ENCODE results near the gene DMP1.

The DMP1 gene

GRCh38 chr4:87651941-87652340, 1.9 kb downstream of the DMP1 start:
- Histone ChIP-seq H3K36me3 (ENCODE audit: control insufficient read depth in 4 of 4, insufficient read depth in 4 of 4, low read length in 3 of 4) (no peaks in the 10 kb centered on the region), H3K4me1 (ENCODE audit: control extremely low read depth in 1 of 4, control insufficient read depth in 4 of 4, insufficient read depth in 4 of 4, low read length in 3 of 4) (no peaks in the 10 kb centered on the region), H3K4me3 (ENCODE audit: control insufficient read depth in 1 of 7, extremely low read depth in 1 of 7, insufficient read depth in 4 of 7, low read depth in 2 of 7, low read length in 6 of 7) (no peak overlapping the region), H3K9me3 (ENCODE audit: control extremely low read depth in 1 of 5, control insufficient read depth in 4 of 5, insufficient read depth in 2 of 5, low read depth in 1 of 5, low read length in 4 of 5) (no peaks in the 10 kb centered on the region), H3K27me3 (replicated peaks in 2 of 5; ENCODE audit: control insufficient read depth in 4 of 5, insufficient read depth in 5 of 5, low read length in 4 of 5) (no peaks in the 10 kb centered on the region), H3K27ac (ENCODE audit: insufficient read depth in 1 of 2, low read depth in 1 of 2, low read length in 2 of 2, poor library complexity in 1 of 2, severe bottlenecking in 2 of 2) (no peak overlapping the region)
- WGBS (ENCODE audit: insufficient coverage), result 93% methylated on average over 2 of the region's 3 CpGs
- ChIA-PET CTCF (no interaction called here), POLR2A (no interaction called here)
- no peak for DNase-seq

GRCh38 chr4:87654487-87655044, 4.5 kb downstream of the DMP1 start:
- Histone ChIP-seq H3K27me3 (replicated peaks in 2 of 5; ENCODE audit: control insufficient read depth in 4 of 5, insufficient read depth in 5 of 5, low read length in 4 of 5) (no peaks in the 10 kb centered on the region), H3K36me3 (ENCODE audit: control insufficient read depth in 4 of 4, insufficient read depth in 4 of 4, low read length in 3 of 4) (no peaks in the 10 kb centered on the region), H3K4me1 (ENCODE audit: control extremely low read depth in 1 of 4, control insufficient read depth in 4 of 4, insufficient read depth in 4 of 4, low read length in 3 of 4) (no peaks in the 10 kb centered on the region), H3K4me3 (ENCODE audit: control insufficient read depth in 1 of 7, extremely low read depth in 1 of 7, insufficient read depth in 4 of 7, low read depth in 2 of 7, low read length in 6 of 7) (no peak overlapping the region), H3K9me3 (ENCODE audit: control extremely low read depth in 1 of 5, control insufficient read depth in 4 of 5, insufficient read depth in 2 of 5, low read depth in 1 of 5, low read length in 4 of 5) (no peaks in the 10 kb centered on the region), H3K27ac (ENCODE audit: insufficient read depth in 1 of 2, low read depth in 1 of 2, low read length in 2 of 2, poor library complexity in 1 of 2, severe bottlenecking in 2 of 2) (no peak overlapping the region)
- DNase-seq, result no peak
- WGBS (ENCODE audit: insufficient coverage), result 100% methylated on average over 1 of the region's 1 CpG
- CTCF ChIA-PET, result interaction anchor here (1.5 kb wide), 1 partner anchor 16 kb away, joined by 4 read pairs; no protein-coding TSS in a partner anchor
- POLR2A ChIA-PET, result no interaction called here

- no peaks in the 10 kb centered on the region for H3K27me3 ChIP-seq (replicated peaks in 2 of 5; ENCODE audit: control insufficient read depth in 4 of 5, insufficient read depth in 5 of 5, low read length in 4 of 5)
- H3K4me3 ChIP-seq (ENCODE audit: control insufficient read depth in 1 of 7, extremely low read depth in 1 of 7, insufficient read depth in 4 of 7, low read depth in 2 of 7, low read length in 6 of 7), result no peak overlapping the region
- H3K36me3 ChIP-seq (ENCODE audit: control insufficient read depth in 4 of 4, insufficient read depth in 4 of 4, low read length in 3 of 4), result no peaks in the 10 kb centered on the region
- CTCF ChIA-PET, result no interaction called here
- POLR2A ChIA-PET, result no interaction called here
- WGBS (ENCODE audit: insufficient coverage), result 96% methylated on average over 3 of the region's 3 CpGs
- no peaks in the 10 kb centered on the region for H3K4me1 ChIP-seq (ENCODE audit: control extremely low read depth in 1 of 4, control insufficient read depth in 4 of 4, insufficient read depth in 4 of 4, low read length in 3 of 4)
- no peak for DNase-seq
- no peak overlapping the region for H3K27ac ChIP-seq (ENCODE audit: insufficient read depth in 1 of 2, low read depth in 1 of 2, low read length in 2 of 2, poor library complexity in 1 of 2, severe bottlenecking in 2 of 2)
- H3K9me3 ChIP-seq (ENCODE audit: control extremely low read depth in 1 of 5, control insufficient read depth in 4 of 5, insufficient read depth in 2 of 5, low read depth in 1 of 5, low read length in 4 of 5), result no peaks in the 10 kb centered on the region
These were observed 7.4 kb downstream of the DMP1 start for GRCh38 chr4:87657525-87657924.

- CTCF ChIA-PET, result no interaction called here
- POLR2A ChIA-PET, result no interaction called here
- no peaks in the 10 kb centered on the region for H3K36me3 ChIP-seq (ENCODE audit: control insufficient read depth in 4 of 4, insufficient read depth in 4 of 4, low read length in 3 of 4)
- 100% methylated on average over 2 of the region's 3 CpGs for WGBS (ENCODE audit: insufficient coverage)
- no peaks in the 10 kb centered on the region for H3K27me3 ChIP-seq (replicated peaks in 2 of 5; ENCODE audit: control insufficient read depth in 4 of 5, insufficient read depth in 5 of 5, low read length in 4 of 5)
- DNase-seq, result no peak
- H3K4me1 ChIP-seq (ENCODE audit: control extremely low read depth in 1 of 4, control insufficient read depth in 4 of 4, insufficient read depth in 4 of 4, low read length in 3 of 4), result no peaks in the 10 kb centered on the region
- H3K4me3 ChIP-seq (ENCODE audit: control insufficient read depth in 1 of 7, extremely low read depth in 1 of 7, insufficient read depth in 4 of 7, low read depth in 2 of 7, low read length in 6 of 7), result no peak overlapping the region
- H3K27ac ChIP-seq (ENCODE audit: insufficient read depth in 1 of 2, low read depth in 1 of 2, low read length in 2 of 2, poor library complexity in 1 of 2, severe bottlenecking in 2 of 2), result no peak overlapping the region
- H3K9me3 ChIP-seq (ENCODE audit: control extremely low read depth in 1 of 5, control insufficient read depth in 4 of 5, insufficient read depth in 2 of 5, low read depth in 1 of 5, low read length in 4 of 5), result no peaks in the 10 kb centered on the region
These were observed 9.3 kb downstream of the DMP1 start for GRCh38 chr4:87659247-87659931.

GRCh38 chr4:87662871-87663270, 12.8 kb downstream of the DMP1 start:
- no peak for DNase-seq
- WGBS (ENCODE audit: insufficient coverage), result 95% methylated on average over 7 of the region's 9 CpGs
- Histone ChIP-seq H3K4me3 (ENCODE audit: control insufficient read depth in 1 of 7, extremely low read depth in 1 of 7, insufficient read depth in 4 of 7, low read depth in 2 of 7, low read length in 6 of 7) (no peak overlapping the region), H3K36me3 (ENCODE audit: control insufficient read depth in 4 of 4, insufficient read depth in 4 of 4, low read length in 3 of 4) (no peaks in the 10 kb centered on the region), H3K9me3 (ENCODE audit: control extremely low read depth in 1 of 5, control insufficient read depth in 4 of 5, insufficient read depth in 2 of 5, low read depth in 1 of 5, low read length in 4 of 5) (no peaks in the 10 kb centered on the region), H3K4me1 (ENCODE audit: control extremely low read depth in 1 of 4, control insufficient read depth in 4 of 4, insufficient read depth in 4 of 4, low read length in 3 of 4) (no peaks in the 10 kb centered on the region), H3K27ac (ENCODE audit: insufficient read depth in 1 of 2, low read depth in 1 of 2, low read length in 2 of 2, poor library complexity in 1 of 2, severe bottlenecking in 2 of 2) (no peak overlapping the region), H3K27me3 (replicated peaks in 2 of 5; ENCODE audit: control insufficient read depth in 4 of 5, insufficient read depth in 5 of 5, low read length in 4 of 5) (no peaks in the 10 kb centered on the region)
- POLR2A ChIA-PET, result no interaction called here
- CTCF ChIA-PET, result interaction anchor here (1.4 kb wide), 1 partner anchor 15 kb away, joined by 3 read pairs; no protein-coding TSS in a partner anchor

- no peaks in the 10 kb centered on the region for H3K27me3 ChIP-seq (replicated peaks in 2 of 5; ENCODE audit: control insufficient read depth in 4 of 5, insufficient read depth in 5 of 5, low read length in 4 of 5)
- H3K9me3 ChIP-seq (ENCODE audit: control extremely low read depth in 1 of 5, control insufficient read depth in 4 of 5, insufficient read depth in 2 of 5, low read depth in 1 of 5, low read length in 4 of 5), result peaks cover 3 to 25% (median 6%) of the 10 kb centered on the region in 5 experiments
- no peak overlapping the region for H3K4me3 ChIP-seq (ENCODE audit: control insufficient read depth in 1 of 7, extremely low read depth in 1 of 7, insufficient read depth in 4 of 7, low read depth in 2 of 7, low read length in 6 of 7)
- WGBS (ENCODE audit: insufficient coverage), result 100% methylated on average over 1 of the region's 3 CpGs
- DNase-seq, result no peak
- H3K36me3 ChIP-seq (ENCODE audit: control insufficient read depth in 4 of 4, insufficient read depth in 4 of 4, low read length in 3 of 4), result no peaks in the 10 kb centered on the region
- no peak overlapping the region for H3K27ac ChIP-seq (ENCODE audit: insufficient read depth in 1 of 2, low read depth in 1 of 2, low read length in 2 of 2, poor library complexity in 1 of 2, severe bottlenecking in 2 of 2)
- POLR2A ChIA-PET, result no interaction called here
- CTCF ChIA-PET, result no interaction called here
- H3K4me1 ChIP-seq (ENCODE audit: control extremely low read depth in 1 of 4, control insufficient read depth in 4 of 4, insufficient read depth in 4 of 4, low read length in 3 of 4), result no peaks in the 10 kb centered on the region
These were observed 19.3 kb downstream of the DMP1 start for GRCh38 chr4:87669373-87669772.

GRCh38 chr4:87677731-87678130, 27.7 kb downstream of the DMP1 start:
- DNase-seq, result no peak
- no peaks in the 10 kb centered on the region for H3K36me3 ChIP-seq (ENCODE audit: control insufficient read depth in 4 of 4, insufficient read depth in 4 of 4, low read length in 3 of 4)
- ChIA-PET POLR2A (no interaction called here), CTCF (interaction anchor here (0.9 to 1.8 kb wide), 7 partner anchors 10 to 179 kb away, joined by 3 to 8 read pairs (median 3); partner anchors contain the start of gene MEPE)
- WGBS (ENCODE audit: insufficient coverage), result 100% methylated on average over 1 of the region's 7 CpGs
- no peak overlapping the region for H3K4me3 ChIP-seq (ENCODE audit: control insufficient read depth in 1 of 7, extremely low read depth in 1 of 7, insufficient read depth in 4 of 7, low read depth in 2 of 7, low read length in 6 of 7)
- peaks cover 0 to 12% (median 6%) of the 10 kb centered on the region in 5 experiments for H3K9me3 ChIP-seq (ENCODE audit: control extremely low read depth in 1 of 5, control insufficient read depth in 4 of 5, insufficient read depth in 2 of 5, low read depth in 1 of 5, low read length in 4 of 5)
- no peaks in the 10 kb centered on the region for H3K4me1 ChIP-seq (ENCODE audit: control extremely low read depth in 1 of 4, control insufficient read depth in 4 of 4, insufficient read depth in 4 of 4, low read length in 3 of 4)
- H3K27me3 ChIP-seq (replicated peaks in 2 of 5; ENCODE audit: control insufficient read depth in 4 of 5, insufficient read depth in 5 of 5, low read length in 4 of 5), result no peaks in the 10 kb centered on the region
- H3K27ac ChIP-seq (ENCODE audit: insufficient read depth in 1 of 2, low read depth in 1 of 2, low read length in 2 of 2, poor library complexity in 1 of 2, severe bottlenecking in 2 of 2), result no peak overlapping the region

Data from common myeloid progenitor, CD34-positive (primary cell).